ENCODE results near the gene LIPA.

DNA sequence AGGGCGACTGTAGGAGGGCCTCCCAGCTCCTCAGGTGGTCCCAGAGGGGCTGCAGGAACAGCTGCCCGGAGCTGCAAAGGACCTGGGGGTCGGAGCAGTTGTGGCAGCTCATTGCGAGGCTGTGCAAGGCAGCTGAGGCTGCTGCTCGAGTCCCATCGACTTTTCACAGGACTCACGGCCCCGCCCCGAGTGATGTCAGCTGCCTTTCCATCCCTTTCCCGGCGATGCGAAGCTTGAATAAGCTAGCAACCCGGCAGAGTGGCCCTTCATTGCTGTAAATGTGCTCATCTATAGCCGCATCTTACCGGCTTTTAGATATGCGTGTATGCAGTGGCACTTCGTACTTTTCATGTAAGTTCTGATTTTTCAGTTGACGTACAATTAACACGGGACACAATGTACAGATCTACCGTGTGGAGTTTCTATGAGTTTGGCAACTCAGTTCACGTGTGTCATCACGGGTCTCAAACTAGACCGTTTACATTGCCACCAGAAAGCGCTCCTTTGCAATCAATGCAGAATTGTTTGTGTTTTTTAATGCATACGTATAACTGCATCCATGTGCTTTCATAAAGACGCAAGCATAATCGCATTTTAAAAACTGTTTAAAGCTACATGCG lies 44.3 kb downstream of the LIPA start, which contains the start of gene CH25H:
- no peak for TF ChIP-seq POLR2A (IDR thresholded peaks at IDR 0.05)
- TF ChIP-seq, protein P1, sequence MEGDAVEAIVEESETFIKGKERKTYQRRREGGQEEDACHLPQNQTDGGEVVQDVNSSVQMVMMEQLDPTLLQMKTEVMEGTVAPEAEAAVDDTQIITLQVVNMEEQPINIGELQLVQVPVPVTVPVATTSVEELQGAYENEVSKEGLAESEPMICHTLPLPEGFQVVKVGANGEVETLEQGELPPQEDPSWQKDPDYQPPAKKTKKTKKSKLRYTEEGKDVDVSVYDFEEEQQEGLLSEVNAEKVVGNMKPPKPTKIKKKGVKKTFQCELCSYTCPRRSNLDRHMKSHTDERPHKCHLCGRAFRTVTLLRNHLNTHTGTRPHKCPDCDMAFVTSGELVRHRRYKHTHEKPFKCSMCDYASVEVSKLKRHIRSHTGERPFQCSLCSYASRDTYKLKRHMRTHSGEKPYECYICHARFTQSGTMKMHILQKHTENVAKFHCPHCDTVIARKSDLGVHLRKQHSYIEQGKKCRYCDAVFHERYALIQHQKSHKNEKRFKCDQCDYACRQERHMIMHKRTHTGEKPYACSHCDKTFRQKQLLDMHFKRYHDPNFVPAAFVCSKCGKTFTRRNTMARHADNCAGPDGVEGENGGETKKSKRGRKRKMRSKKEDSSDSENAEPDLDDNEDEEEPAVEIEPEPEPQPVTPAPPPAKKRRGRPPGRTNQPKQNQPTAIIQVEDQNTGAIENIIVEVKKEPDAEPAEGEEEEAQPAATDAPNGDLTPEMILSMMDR (IDR thresholded peaks at IDR 0.05 in 8 of 11, conservative IDR thresholded peaks at IDR 0.05 in 3 of 11), result no peak
- peak; percentile 58 to 67 (median 62) for TF ChIP-seq POLR2AphosphoS5 (IDR thresholded peaks at IDR 0.05)
